Sigmoid colon (tissue), 4 donors: ENCODE data around the gene PADI1.

Source experiments
- POLR2AphosphoS5 ChIP-seq, 4 donors: sonication (generic); formaldehyde crosslinking; IDR thresholded peaks; one replicate each; pipeline ENCODE4 v1.6.1; 2017; ENCODE audit warnings: antibody characterized with exemption in 4 of 4
- TF ChIP-seq, protein P1 (sequence below), 4 experiments: fragments of 450-650 bp in 3 of 4; fragments of 200-600 bp in 1 of 4; IDR thresholded peaks; one replicate each; pipeline ENCODE4 v1.5.1; 2016 to 2019; ENCODE audit warnings: antibody characterized with exemption in 4 of 4, mild to moderate bottlenecking in 3 of 4, moderate library complexity in 2 of 4

DNA sequence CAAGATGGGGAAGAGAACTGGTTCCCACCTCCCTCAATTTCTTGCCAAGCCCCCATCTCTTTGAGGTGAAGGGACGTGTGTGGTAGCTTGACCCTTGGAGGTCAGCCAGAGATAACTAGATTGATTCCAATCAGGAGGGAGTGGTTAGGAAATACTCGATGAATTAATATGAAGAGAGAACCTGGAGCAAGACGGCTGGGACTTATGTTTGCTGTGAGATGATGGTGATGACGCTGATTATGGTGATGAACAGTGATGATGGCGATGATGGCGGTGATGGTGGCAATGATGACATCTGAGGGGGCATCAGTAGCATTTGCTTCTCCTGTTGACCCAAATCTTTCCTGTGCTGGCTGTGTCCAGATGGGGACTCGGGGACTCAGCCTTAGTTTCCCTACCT is 724 bp downstream of the PADI1 start:
- no peak for TF ChIP-seq POLR2AphosphoS5 (IDR thresholded peaks at IDR 0.05)
- TF ChIP-seq, protein P1, sequence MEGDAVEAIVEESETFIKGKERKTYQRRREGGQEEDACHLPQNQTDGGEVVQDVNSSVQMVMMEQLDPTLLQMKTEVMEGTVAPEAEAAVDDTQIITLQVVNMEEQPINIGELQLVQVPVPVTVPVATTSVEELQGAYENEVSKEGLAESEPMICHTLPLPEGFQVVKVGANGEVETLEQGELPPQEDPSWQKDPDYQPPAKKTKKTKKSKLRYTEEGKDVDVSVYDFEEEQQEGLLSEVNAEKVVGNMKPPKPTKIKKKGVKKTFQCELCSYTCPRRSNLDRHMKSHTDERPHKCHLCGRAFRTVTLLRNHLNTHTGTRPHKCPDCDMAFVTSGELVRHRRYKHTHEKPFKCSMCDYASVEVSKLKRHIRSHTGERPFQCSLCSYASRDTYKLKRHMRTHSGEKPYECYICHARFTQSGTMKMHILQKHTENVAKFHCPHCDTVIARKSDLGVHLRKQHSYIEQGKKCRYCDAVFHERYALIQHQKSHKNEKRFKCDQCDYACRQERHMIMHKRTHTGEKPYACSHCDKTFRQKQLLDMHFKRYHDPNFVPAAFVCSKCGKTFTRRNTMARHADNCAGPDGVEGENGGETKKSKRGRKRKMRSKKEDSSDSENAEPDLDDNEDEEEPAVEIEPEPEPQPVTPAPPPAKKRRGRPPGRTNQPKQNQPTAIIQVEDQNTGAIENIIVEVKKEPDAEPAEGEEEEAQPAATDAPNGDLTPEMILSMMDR (IDR thresholded peaks at IDR 0.05) = no peak
